Osteoblast (primary cell): ENCODE data around the gene HNF1A. TPM values are rescaled to one million over a fixed set of nuclear protein-coding genes. Genes with fewer than 3 reads are reported as not detected.

Experiments
- DNase-seq: peaks from one replicate; pipeline ENCODE4 v3.0.0; 2011; ENCODE audit warnings: low spot score, mixed read lengths; ENCODE audit not compliant: insufficient read length; ENCODE audit errors: missing footprints
- H2AFZ ChIP-seq: 2 replicates; pipeline ENCODE4 v1.6.0; 2011; ENCODE audit warnings: mild to moderate bottlenecking, low read length
- H3K27ac ChIP-seq: 2 replicates; pipeline ENCODE4 v1.5.1; 2011; ENCODE audit warnings: mild to moderate bottlenecking, low read depth, low read length, moderate library complexity
- H3K27me3 ChIP-seq: 2 replicates; pipeline ENCODE4 v1.6.0; 2012; ENCODE audit warnings: mild to moderate bottlenecking, control low read depth, inconsistent platforms, low read length, moderate library complexity; ENCODE audit not compliant: insufficient read depth
- H3K36me3 ChIP-seq: 2 replicates; pipeline ENCODE4 v1.5.1; 2011; ENCODE audit warnings: mild to moderate bottlenecking, low read length, control low read depth, moderate library complexity; ENCODE audit not compliant: insufficient read depth
- H3K4me1 ChIP-seq: 2 replicates; pipeline ENCODE4 v1.5.1; 2011; ENCODE audit warnings: mild to moderate bottlenecking, low read length, control low read depth, moderate library complexity; ENCODE audit not compliant: insufficient read depth
- H3K4me2 ChIP-seq: 2 replicates; pipeline ENCODE4 v1.6.0; 2011; ENCODE audit warnings: mild to moderate bottlenecking, low read length; ENCODE audit not compliant: insufficient read depth
- H3K4me3 ChIP-seq: fragments of 200-600 bp; sonication (generic); 3 replicates; pipeline ENCODE4 v1.5.1; 2012; ENCODE audit warnings: mild to moderate bottlenecking, low read length, inconsistent platforms; ENCODE audit not compliant: insufficient read depth
- H3K79me2 ChIP-seq: 2 replicates; pipeline ENCODE4 v1.6.0; 2012; ENCODE audit warnings: mild to moderate bottlenecking, low read length, control low read depth, inconsistent platforms; ENCODE audit not compliant: insufficient read depth
- H3K9me3 ChIP-seq: 2 replicates; pipeline ENCODE4 v1.5.1; 2011; ENCODE audit warnings: low read depth, low read length, control low read depth
- H4K20me1 ChIP-seq: 2 replicates; pipeline ENCODE4 v1.6.0; 2012; ENCODE audit warnings: mild to moderate bottlenecking, low read length, control low read depth; ENCODE audit not compliant: insufficient read depth
- CTCF ChIP-seq: IDR thresholded peaks from 2 replicates; pipeline ENCODE4 v1.5.1; 2011; ENCODE audit warnings: mild to moderate bottlenecking, low read depth, low read length, moderate library complexity; ENCODE audit errors: extremely low read depth
- total RNA-seq: library from RNA; depleted of rRNA; stranded (reverse); fragments of >200 nt; gene quantifications from 2 replicates; pipeline ENCODE4 v1.2.3, GENCODE V29; 2012

HNF1A gene
- total RNA-seq, 1 donor = not detected

DNA sequence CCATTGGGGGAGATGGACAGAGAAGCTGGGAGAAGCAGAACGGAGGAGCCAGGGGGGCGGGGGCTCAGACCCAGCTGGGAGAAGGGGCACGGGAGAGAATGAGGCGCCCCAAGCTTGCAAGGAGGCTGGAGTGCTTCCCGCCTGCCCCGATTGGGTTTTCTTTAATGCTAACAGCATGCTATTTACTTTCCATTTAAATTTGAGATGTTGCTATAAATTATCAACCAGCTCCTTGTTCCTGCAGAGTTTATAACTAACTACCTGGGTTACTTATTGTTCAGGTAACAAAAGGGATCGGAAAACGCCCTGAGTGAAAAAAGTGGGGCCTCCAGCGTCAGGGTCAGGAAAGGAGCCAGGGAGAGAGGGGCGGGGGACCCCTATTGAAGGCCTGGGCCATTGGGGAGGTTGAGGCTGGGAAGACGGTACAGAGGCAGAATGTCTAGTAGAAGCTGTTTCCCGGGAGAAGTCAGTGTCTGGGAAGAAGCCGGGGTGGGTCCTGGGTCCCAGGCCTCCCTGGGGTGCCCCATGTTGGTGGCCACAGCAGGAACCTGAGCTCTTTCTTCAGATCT is 2.5 kb downstream of the HNF1A start:
- no peaks in the 10 kb centered on the region for H3K79me2 ChIP-seq
- no peaks in the 10 kb centered on the region for H4K20me1 ChIP-seq
- H3K4me1 ChIP-seq = no peaks in the 10 kb centered on the region
- H3K27me3 ChIP-seq = peaks cover 3% of the 10 kb centered on the region
- H2AFZ ChIP-seq = no peak overlapping the region
- no peak for DNase-seq
- H3K4me3 ChIP-seq = no peak overlapping the region
- no peak overlapping the region for H3K4me2 ChIP-seq
- H3K9me3 ChIP-seq = no peaks in the 10 kb centered on the region
- no peak for TF ChIP-seq CTCF
- no peak overlapping the region for H3K27ac ChIP-seq
- H3K36me3 ChIP-seq = no peaks in the 10 kb centered on the region

DNA sequence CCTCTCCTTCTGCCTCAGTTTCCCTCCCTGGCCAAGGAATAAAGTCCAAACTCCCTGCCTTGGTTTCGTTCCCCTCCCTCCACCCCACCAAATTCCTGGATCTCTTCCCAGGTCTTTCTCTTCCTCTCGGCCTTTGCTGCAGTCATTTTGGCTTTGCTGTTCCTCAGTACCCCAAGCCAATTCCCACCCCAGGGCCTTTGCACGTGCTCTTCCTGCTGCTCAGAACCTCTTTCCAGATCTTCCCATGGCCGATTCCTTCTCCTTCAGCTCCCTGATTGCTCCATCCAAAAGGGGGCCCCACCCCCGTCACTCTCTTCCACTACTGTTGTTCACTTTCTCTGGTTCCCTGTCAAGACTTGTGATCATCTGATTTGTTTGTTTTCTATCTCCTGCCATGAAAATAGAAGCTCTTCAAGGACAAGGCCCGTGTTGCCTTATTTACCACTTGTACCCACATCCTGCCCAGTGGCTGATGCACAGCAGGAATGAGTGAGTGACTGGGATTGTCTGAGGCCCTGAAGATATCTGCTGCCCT is 3.1 kb downstream of the HNF1A start:
- Histone ChIP-seq H4K20me1 (no peaks in the 10 kb centered on the region), H3K4me2 (no peak overlapping the region), H3K27me3 (peaks cover 3% of the 10 kb centered on the region), H3K4me1 (no peaks in the 10 kb centered on the region), H2AFZ (no peak overlapping the region), H3K27ac (no peak overlapping the region), H3K79me2 (no peaks in the 10 kb centered on the region), H3K9me3 (no peaks in the 10 kb centered on the region), H3K36me3 (no peaks in the 10 kb centered on the region), H3K4me3 (no peak overlapping the region)
- no peak for TF ChIP-seq CTCF
- no peak for DNase-seq

DNA sequence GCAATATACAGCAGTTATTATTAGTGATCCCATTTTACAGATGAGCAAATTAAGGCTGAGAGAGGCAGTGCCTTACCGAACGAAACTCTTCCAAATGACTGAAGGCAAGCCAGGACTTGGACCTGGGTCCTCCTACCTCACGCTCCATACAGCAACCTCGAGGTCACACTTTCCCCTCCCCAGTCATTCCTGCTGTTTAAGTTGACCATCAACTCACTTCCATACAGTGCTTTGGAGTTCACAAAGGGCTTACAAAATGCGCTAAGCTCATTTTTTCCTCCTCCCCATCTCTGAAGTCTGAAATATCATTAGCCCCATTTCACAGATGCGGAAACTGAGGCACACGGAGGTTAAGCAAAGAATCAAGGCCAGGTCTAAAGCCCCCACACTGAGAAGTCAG is 4.3 kb downstream of the HNF1A start:
- no peaks in the 10 kb centered on the region for H3K9me3 ChIP-seq
- no peaks in the 10 kb centered on the region for H3K4me1 ChIP-seq
- H4K20me1 ChIP-seq = no peaks in the 10 kb centered on the region
- H3K4me2 ChIP-seq = no peak overlapping the region
- no peak for DNase-seq
- H3K27me3 ChIP-seq = peaks cover 3% of the 10 kb centered on the region
- no peak overlapping the region for H3K27ac ChIP-seq
- no peak overlapping the region for H2AFZ ChIP-seq
- H3K36me3 ChIP-seq = no peaks in the 10 kb centered on the region
- H3K79me2 ChIP-seq = no peaks in the 10 kb centered on the region
- H3K4me3 ChIP-seq = no peak overlapping the region
- no peak for TF ChIP-seq CTCF

DNA sequence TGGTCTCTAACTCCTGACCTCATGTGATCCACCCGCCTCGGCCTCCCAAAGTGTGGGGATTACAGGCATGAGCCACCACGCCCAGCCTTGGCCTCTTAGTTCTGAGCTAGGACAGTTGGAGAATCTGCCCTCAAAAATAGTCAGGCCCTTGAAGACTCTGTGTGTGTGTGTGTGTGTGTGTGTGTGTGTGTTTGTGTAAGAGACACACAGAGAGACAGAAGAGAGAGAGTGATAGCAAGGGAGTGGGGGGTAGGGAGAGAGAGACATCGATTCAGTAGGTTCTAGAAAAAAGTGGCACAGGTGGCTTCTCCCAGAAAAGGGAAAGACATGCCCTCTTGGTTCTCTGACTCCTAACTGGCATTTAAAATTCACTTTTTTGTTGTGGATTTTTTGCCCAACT is 5.4 kb downstream of the HNF1A start:
- TF ChIP-seq CTCF = no peak
- no peak overlapping the region for H3K4me2 ChIP-seq
- peaks cover 3% of the 10 kb centered on the region for H3K27me3 ChIP-seq
- H3K79me2 ChIP-seq = no peaks in the 10 kb centered on the region
- H4K20me1 ChIP-seq = no peaks in the 10 kb centered on the region
- H2AFZ ChIP-seq = no peak overlapping the region
- H3K9me3 ChIP-seq = no peaks in the 10 kb centered on the region
- no peak overlapping the region for H3K4me3 ChIP-seq
- no peak overlapping the region for H3K27ac ChIP-seq
- DNase-seq = no peak
- no peaks in the 10 kb centered on the region for H3K4me1 ChIP-seq
- H3K36me3 ChIP-seq = no peaks in the 10 kb centered on the region
